HG03066 (cell line): ENCODE measurements around the gene LONP2.
"Not testable (repeated sequence)": the region's sequence is repeated elsewhere in the genome, so short reads cannot be mapped to it uniquely, and the experiment has no call there.

Source experiments
- ATAC-seq: cut with Tn5 transposase; IDR thresholded peaks from one replicate; pipeline ENCODE4 v1.9.1; 2021; ENCODE audit warnings: low read depth; ENCODE audit not compliant: unreplicated experiment

Gene LONP2

DNA sequence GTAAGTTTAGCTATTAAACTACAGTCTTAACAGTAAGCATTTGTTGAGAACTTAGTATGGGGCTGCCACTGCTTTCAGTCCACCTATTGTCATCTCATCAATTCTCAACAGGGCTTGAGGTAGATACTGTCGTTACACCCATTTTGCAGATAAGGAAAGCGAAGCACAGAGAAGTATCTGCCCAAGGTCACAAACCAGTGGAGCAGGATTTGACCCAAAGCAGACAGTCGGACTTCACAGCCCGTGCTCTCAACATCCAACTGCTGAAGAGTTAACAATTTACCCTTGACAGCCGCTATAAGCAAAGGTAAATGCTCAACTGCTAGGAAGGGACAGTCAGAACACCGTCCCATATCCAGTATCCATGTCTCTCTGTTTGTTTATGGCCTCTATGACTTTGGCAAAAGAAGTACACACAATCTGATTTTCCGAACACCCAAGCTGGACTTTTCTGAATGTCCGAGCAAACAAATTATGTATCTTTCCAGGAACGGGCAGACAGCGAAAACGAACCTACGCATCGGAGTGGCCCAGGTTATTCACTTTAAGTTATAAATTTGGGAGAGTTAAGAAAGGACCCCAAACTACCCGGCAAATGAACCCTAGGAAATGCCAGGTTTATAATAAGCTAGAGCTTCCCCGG, 139.9 kb downstream of the LONP2 start:
- ATAC-seq = no peak

- peak; percentile 49 for ATAC-seq
Measured at GRCh38 chr16:48384520-48385252, 140.6 kb downstream of the LONP2 start.

GRCh38 chr16:48385253-48386150, 141.4 kb downstream of the LONP2 start, which contains the start of gene SIAH1:
SIAH1 (minus strand) TSS chr16:48385413; CDS start chr16:48362428, 22,985 bp downstream.
- ATAC-seq = peak; percentile 67

DNA sequence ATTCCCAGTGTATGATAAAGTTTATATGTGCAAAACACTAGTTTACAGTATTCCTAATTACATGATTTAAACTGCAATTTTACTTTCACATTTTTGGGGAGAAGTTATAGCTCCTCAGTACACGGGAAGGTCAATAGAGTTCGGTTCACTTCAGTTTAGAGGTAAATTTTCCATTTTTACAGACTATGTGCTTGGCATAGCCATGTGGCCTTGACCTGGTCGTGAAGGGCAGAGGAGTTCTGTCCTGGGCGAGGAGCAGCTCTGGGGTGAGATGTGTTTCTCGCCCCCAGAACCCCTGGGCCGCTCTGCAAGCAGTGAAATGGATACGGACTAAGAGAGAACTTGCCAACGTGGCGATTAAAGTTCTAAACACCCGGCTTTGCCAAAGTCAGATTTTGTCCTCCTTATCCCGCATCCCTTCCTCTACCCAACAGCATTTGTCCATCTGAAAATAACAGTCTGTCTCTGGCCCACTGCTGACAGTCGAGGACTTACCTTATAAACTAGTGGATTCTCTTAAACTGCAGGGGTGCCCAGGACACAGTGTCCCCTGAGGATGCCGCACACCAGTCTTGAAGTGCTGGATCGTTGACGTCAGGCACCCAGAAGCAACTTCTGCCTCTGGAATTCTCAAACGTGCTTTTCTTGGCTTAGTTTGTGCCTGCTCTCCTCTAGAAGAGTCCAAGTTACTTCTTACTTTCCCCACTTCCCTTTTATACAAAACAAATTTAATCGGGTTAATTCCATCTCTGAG, 142.6 kb downstream of the LONP2 start:
- no peak for ATAC-seq

DNA sequence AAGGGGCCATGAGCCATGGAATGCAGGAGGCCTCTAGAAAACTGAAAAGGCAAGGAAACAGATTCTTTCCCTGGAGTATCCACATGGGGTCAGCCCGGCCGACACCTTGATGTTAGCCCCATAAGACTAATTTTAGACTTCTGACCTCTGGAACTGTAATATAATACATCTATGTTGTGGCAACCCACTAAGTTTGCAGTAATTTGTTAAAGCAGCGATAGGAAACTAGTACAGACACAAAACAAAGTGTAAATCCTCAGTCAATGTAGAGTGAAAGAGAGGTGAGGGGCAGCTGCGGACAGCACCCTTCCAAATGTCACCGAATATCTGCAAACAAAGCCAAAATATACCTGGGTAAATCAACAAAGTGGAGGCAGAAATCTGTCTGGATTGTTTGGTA, 148.3 kb downstream of the LONP2 start:
- ATAC-seq = no peak

- ATAC-seq = no peak
Measured at GRCh38 chr16:48393485-48394354, 149.6 kb downstream of the LONP2 start.

DNA sequence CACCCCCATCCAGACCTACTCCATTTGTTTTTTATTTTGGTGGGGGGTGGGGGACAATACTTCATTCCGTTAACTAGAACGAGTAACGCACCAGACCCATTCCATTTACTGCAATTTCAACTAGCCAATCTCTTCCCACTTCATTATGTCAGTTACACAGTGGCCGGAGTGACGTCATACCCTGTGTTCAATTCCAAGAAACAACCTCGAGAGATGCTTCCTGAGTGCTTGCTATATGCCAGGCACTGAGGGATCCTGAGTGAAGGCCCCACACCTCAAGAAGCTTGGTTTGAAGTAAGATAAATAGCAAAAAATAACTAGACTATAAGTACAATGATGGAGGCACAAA, 150.2 kb downstream of the LONP2 start:
- no peak for ATAC-seq

- no peak for ATAC-seq
Measured at GRCh38 chr16:48395375-48395774, 151.3 kb downstream of the LONP2 start.

GRCh38 chr16:48402547-48402946, 158.4 kb downstream of the LONP2 start:
- not testable (repeated sequence) for ATAC-seq

DNA sequence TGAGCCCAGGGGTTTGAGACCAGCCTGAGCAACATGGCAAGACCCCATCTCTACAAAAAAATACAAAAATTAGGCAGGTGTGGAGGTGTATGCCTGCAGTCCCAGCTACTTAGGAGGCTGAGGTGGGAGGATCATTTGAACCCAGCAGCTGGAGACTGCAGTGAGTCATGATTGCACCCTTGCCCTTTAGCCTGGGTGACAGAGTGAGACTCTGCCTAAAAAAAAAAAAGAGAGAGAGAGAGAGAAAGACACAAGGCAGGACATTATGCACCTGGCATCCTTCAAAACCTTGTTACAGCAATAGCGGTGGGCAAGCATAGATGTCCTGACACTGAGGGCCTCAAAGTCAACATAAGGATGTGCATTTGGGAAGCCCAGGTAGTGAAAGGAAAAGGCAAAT, 161.1 kb downstream of the LONP2 start:
- ATAC-seq = no peak

GRCh38 chr16:48405907-48406306, 161.8 kb downstream of the LONP2 start:
- no peak for ATAC-seq
